ENCODE results near the gene CFTR. TPM values are rescaled to one million over a fixed set of nuclear protein-coding genes. Genes with fewer than 3 reads are reported as not detected.

Gene CFTR
- total RNA-seq, 1 experiment from 2014 or later: 1.2 TPM

GRCh38 chr7:117489016-117489415, 9.2 kb downstream of the CFTR start:
- Histone ChIP-seq H4K8ac (replicated peaks; ENCODE audit: insufficient read length, low read depth, low read length) (no peak overlapping the region), H2BK5ac (ENCODE audit: insufficient read length, low read length) (no peak overlapping the region), H3K4me2 (ENCODE audit: insufficient read depth, insufficient read length, low read length) (no peak overlapping the region), H4K91ac (ENCODE audit: insufficient read length, low read depth, low read length) (no peak overlapping the region), H3T11ph (ENCODE audit: low read length) (no peak overlapping the region), H2BK120ac (ENCODE audit: low read depth, low read length, poor library complexity, severe bottlenecking) (no peak overlapping the region), H4K5ac (ENCODE audit: insufficient read length, low read depth, low read length) (no peak overlapping the region), H3K4me1 (ENCODE audit: insufficient read depth, low read length) (no peaks in the 10 kb centered on the region), H2AK5ac (ENCODE audit: insufficient read length, low read length) (no peak overlapping the region), H3K4ac (ENCODE audit: low read depth, low read length) (no peak overlapping the region), H3K27ac (ENCODE audit: insufficient read length, low read depth, low read length) (no peak overlapping the region), H3K27me3 (ENCODE audit: insufficient read depth, low read length) (no peaks in the 10 kb centered on the region), H3K9ac (ENCODE audit: extremely low read depth, insufficient read length, low read length) (no peak overlapping the region), H3K14ac (ENCODE audit: insufficient read depth, low read length) (no peak overlapping the region), H3K79me2 (ENCODE audit: insufficient read depth, low read length) (no peaks in the 10 kb centered on the region), H2BK15ac (ENCODE audit: low read depth, low read length) (no peak overlapping the region), H2AFZ (ENCODE audit: low read length) (no peak overlapping the region), H3K23ac (ENCODE audit: insufficient read length, low read depth, low read length) (no peak overlapping the region), H2BK12ac (ENCODE audit: insufficient read length, low read depth, low read length) (no peak overlapping the region), H3K9me3 (ENCODE audit: control insufficient read depth, low read depth, low read length) (no peaks in the 10 kb centered on the region), H3K18ac (ENCODE audit: insufficient read length, low read depth, low read length) (no peak overlapping the region), H3K23me2 (ENCODE audit: insufficient read length, low read depth, low read length, poor library complexity, severe bottlenecking) (no peaks in the 10 kb centered on the region), H4K20me1 (ENCODE audit: control insufficient read depth, insufficient read depth, insufficient read length) (no peaks in the 10 kb centered on the region), H3K79me1 (ENCODE audit: insufficient read depth, low read depth, low read length, poor library complexity, severe bottlenecking) (no peaks in the 10 kb centered on the region), H2BK20ac (ENCODE audit: low read depth, low read length, poor library complexity, severe bottlenecking) (no peak overlapping the region), H3K56ac (ENCODE audit: insufficient read length, low read depth, low read length) (no peak overlapping the region)
- Mint-ChIP-seq H3K36me3 (ENCODE audit: insufficient read depth in 1 of 3, low read depth in 3 of 3) (no peaks in the 10 kb centered on the region), H3K4me3 (no peak overlapping the region), H3K27ac (no peak overlapping the region), H3K9me3 (no peaks in the 10 kb centered on the region), H3K4me1 (peaks cover 26 to 29% of the 10 kb centered on the region in 2 experiments), H3K27me3 (ENCODE audit: low read depth) (peaks cover 2% of the 10 kb centered on the region; the same call in 1 of the 2 replicates)
- WGBS (ENCODE audit: extremely low coverage, insufficient read length, low lambda C conversion rate): no CpG with 5 or more reads among the region's 3 CpGs
- TF ChIP-seq, protein P1, sequence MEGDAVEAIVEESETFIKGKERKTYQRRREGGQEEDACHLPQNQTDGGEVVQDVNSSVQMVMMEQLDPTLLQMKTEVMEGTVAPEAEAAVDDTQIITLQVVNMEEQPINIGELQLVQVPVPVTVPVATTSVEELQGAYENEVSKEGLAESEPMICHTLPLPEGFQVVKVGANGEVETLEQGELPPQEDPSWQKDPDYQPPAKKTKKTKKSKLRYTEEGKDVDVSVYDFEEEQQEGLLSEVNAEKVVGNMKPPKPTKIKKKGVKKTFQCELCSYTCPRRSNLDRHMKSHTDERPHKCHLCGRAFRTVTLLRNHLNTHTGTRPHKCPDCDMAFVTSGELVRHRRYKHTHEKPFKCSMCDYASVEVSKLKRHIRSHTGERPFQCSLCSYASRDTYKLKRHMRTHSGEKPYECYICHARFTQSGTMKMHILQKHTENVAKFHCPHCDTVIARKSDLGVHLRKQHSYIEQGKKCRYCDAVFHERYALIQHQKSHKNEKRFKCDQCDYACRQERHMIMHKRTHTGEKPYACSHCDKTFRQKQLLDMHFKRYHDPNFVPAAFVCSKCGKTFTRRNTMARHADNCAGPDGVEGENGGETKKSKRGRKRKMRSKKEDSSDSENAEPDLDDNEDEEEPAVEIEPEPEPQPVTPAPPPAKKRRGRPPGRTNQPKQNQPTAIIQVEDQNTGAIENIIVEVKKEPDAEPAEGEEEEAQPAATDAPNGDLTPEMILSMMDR (conservative IDR thresholded peaks at IDR 0.05): no peak
- no peak for DNase-seq
